Dermis microvascular lymphatic vessel endothelial cell (primary cell): ENCODE results near the gene GSTA1. TPM values are rescaled to one million over a fixed set of nuclear protein-coding genes. Genes with fewer than 3 reads are reported as not detected.
"Not testable (repeated sequence)": the region's sequence is repeated elsewhere in the genome, so short reads cannot be mapped to it uniquely, and the experiment has no call there.

Experiments
- DNase-seq, 2 donors: peaks; one replicate each; pipeline versions ENCODE4 v3.0.0 to v3.0.0-alpha.2; 2010; ENCODE audit warnings: low read depth in 2 of 2
- total RNA-seq: library from RNA; depleted of rRNA; stranded (reverse); fragments of >200 nt; gene quantifications from 2 replicates; pipeline ENCODE4 v1.2.1, GENCODE V29; 2014

GSTA1 gene
- total RNA-seq, 1 donor from 2014 or later = not detected

DNA sequence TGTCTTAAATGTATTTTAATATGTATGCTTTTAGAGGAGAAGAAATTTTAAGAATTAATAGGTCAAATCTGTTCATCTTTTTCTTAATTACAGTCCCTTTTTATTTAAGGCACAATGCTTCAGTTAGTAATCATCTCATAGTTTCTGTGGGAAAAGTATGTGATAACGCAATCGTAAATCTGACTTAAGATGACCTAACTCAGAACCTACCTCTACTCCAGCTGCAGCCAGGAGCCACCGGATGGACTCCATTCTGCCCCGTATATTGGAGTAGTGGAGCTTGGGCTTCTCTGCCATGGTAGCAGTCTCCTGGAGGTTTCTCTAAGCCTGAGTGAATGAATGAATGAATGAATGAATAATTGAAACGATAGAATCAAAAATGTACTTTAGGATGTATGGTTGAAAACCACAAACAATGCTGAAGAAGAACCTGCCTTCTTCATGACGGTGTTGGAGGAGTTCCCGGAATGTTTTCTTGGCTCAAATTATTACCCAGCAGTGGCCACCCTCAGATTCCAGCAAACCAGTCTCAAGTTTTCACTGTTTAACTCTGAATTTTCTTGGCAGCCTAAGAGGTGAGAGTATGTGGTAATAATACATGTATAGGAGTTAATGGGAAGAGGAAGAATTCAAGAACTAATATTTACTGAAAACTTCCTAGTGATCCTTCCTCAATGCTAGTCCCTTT, 45.8 kb downstream of the GSTA1 start:
- DNase-seq = not testable (repeated sequence)

DNA sequence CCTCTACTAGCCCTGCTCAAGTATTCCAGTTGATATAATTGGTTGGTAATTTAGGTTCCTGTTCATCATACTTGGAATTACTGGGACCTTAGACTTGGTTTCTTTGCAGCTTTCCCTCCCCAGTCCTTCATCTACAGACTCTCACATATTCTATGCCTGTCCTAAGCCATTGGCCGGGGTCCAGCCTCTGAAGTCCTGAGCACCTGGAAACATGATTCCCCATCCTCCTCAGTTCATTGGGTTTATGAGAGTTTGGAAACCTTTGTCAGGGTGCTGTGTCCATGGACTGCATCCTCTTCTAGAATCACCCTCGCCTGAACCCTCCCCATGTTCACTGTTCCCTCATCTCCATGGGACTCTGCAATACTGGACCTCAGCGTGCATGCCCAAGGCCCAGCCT, 49.2 kb downstream of the GSTA1 start:
- no peak for DNase-seq

DNA sequence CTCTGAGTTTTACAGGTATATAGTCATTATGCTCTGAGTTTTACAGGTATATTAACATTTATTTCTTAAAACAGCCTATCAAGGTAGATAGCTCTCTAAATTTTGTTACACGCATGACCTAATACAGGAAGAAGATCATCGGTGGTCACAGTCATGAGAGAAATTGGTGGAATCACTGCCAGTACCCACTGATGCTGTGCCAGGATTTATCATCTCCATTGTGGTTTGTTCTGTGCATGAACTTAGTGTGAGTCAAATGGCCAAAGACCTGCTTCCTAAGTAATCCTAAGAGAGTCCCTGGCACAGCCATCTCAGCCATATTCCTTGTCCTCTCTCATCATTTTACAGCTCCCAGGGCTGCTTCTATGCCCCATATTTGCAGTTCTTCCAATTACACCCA, 50.5 kb downstream of the GSTA1 start:
- not testable (repeated sequence) for DNase-seq

DNA sequence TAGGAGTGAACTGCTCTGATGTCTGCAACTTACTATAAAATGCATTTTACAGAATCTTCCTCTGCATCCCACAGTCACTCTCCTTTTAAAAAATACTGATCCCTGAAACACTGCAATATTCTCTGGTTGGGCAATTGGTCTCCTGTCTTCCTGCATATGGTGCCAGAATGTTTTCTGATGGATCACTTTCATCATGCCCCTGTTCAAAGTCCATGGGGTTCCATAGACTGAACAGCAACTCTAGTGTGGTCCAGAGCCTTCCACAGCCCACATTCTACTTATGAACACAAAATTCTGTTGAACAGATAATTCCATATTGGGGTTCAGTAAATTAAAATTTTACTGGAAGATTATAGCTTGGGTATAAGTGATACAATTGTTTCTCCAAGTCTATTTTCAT, 51.3 kb downstream of the GSTA1 start:
- no peak for DNase-seq

DNA sequence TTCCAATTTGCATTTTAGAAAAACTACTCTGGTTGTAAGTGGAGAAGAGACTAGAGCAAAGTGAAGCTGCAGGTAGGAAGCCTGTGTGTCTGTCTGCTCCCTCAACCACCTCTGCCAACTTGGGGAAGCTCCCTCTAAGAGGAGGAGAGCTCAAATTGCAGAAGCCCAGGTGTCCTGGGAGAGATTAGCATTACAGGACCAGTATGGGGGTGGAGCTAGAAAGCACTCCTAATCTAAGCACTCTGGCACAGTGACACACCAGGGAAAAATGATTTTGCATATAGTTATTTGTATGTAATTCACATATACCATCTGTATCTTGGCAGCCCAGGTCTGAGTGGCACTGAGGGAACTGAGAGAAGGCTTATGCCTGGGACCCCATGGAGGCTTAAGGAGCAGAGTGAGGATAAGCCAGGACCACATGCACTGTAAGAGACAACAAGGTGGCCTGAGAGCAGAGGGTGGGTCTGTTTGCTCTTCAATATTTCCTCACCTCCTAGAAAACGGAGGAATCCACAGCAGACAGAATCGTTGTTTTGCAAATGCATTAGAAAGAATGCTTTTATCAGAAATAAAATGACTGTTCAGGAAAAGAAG, 54.0 kb downstream of the GSTA1 start:
- DNase-seq = no peak

DNA sequence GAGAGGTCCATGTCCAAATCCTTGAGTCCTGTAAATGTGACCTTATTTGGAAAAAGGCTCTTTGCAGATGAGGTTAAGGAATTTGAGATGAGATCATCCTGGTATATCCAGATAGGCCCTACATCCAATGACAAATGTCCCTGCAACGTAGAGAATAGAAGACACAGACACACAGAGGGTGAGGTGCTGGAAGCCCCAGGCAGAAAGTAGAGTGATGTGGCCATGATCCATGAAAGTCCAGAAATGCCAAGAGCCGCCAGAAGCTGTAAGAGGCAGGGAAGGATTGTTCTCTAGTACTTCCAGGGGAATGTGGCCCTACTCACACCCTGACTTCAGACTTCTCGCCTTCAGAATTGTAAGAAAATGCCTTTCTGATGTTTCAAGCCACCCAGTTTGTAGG, 56.3 kb downstream of the GSTA1 start:
- DNase-seq = not testable (repeated sequence)

DNA sequence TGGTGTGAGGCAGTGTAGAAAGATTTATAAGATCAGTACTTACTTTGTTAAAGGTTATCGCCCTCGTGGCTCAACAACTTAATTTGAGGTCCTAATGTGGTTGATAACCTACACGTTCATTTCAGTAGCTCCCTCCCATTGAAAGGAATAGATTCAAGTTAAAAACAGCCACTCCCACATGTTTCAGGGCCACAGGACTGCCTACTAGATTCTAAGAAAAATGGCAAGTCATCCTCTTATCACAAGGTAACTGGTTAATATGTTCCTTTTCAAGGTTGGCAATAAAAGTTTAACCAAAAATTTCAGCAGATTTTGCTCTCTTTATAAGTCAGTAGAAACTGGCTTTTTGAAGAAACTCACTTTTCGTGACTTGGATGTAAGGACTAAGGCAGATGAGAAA, 57.4 kb downstream of the GSTA1 start:
- DNase-seq = no peak

DNA sequence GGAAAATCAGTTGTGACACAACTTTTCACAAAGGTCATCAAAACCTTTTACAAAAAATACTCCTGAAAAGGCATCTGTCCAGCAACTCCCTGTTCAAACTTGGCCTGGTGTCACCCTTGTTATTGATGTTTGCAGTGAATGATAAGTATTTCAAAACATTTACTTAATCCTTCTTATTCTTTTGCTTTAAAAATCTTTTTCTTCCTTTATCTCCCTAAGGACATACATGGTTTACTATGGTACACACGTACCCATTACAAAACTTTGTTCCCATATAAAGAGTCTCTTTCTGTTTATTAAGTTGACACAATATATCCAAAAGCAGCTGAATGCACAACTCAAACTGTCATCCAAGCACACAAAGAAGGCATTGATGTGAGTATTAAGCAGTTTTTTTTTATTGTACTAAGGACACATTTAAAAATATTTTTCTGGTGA, 57.8 kb downstream of the GSTA1 start:
- no peak for DNase-seq

DNA sequence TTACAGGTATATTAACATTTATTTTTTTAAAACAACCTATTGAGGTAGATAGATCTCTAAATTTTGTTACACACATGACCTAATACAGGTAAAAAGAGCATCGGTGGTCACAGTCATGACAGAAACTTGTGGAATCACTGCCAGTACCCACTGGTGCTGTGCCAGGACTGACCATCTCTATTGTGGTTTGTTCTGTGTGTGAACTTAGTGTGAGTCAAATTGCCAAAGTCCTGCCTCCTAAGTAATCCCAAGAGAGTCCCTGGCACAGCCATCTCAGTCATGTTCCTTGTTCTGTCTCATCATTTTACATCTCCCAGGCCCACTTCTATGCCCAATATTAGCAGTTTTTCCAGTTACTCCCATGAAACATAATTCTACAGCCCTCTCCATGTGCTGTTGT, 61.7 kb downstream of the GSTA1 start:
- DNase-seq = no peak

Other genes with a start within 250 kb of the GSTA1 start
- 12.6 and 13.5 TPM in 2 replicates for gene TRAM2, start 226.8 kb downstream of the GSTA1 start, total RNA-seq
- 11.0 and 12.3 TPM in 2 replicates for gene TMEM14A, start 132.7 kb downstream of the GSTA1 start, total RNA-seq
- not detected in 2 replicates for gene GSTA2, start 40.3 kb downstream of the GSTA1 start, total RNA-seq
- not detected in 2 replicates for gene GSTA5, start 37.0 kb upstream of the GSTA1 start, total RNA-seq
- gene GSTA3, start 105.9 kb upstream of the GSTA1 start, total RNA-seq = not detected in 2 replicates
- 14.7 and 15.7 TPM in 2 replicates for gene GSTA4, start 191.5 kb upstream of the GSTA1 start, total RNA-seq